Measurements from ENCODE around the gene RXRG.

- no peak for TF ChIP-seq CTCF (IDR thresholded peaks at IDR 0.05; ENCODE audit: low read depth, low read length)
- TF ChIP-seq EZH2phosphoT487 (IDR thresholded peaks at IDR 0.05; ENCODE audit: low read depth) = no peak
Measured at GRCh38 chr1:165434281-165434680, 10.6 kb downstream of the RXRG start.
